C4-2B (cell line): ENCODE measurements around the gene NDUFA11.

Experiments
- ZFX ChIP-seq: fragments of 450-650 bp; IDR thresholded peaks from 2 replicates; pipeline ENCODE4 v1.6.1; 2017
- TF ChIP-seq, protein P1 (sequence below): fragments of 450-650 bp; conservative IDR thresholded peaks from 2 replicates; pipeline ENCODE4 v1.5.1; 2017; ENCODE audit warnings: mild to moderate bottlenecking

DNA sequence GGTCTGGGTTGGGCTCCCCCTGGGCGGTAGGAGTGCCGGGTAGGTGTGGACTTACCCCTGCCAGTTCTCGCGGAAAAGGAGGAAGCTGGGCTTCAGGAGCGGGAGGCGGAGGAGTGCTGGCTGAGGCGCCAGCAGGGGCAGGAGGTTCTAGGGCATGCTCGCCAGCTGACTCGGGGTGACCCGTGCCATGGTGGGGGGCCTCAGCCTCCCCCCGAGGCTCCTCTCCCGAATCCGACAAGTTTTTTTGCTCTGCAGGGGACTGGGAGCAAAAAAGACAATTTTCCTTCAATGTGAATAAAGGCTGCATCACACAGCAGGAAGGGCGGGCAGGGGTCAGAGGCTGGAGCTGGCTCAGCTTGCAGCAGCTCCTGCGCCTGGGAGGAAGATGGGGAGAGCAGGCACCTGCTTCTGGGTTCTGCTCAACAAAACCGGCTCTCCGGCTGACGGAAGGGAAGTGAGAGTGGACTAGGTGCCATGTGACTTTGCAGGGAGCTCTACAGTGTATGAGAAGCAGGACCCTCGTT, 47.8 kb upstream of the NDUFA11 start:
- TF ChIP-seq, protein P1, sequence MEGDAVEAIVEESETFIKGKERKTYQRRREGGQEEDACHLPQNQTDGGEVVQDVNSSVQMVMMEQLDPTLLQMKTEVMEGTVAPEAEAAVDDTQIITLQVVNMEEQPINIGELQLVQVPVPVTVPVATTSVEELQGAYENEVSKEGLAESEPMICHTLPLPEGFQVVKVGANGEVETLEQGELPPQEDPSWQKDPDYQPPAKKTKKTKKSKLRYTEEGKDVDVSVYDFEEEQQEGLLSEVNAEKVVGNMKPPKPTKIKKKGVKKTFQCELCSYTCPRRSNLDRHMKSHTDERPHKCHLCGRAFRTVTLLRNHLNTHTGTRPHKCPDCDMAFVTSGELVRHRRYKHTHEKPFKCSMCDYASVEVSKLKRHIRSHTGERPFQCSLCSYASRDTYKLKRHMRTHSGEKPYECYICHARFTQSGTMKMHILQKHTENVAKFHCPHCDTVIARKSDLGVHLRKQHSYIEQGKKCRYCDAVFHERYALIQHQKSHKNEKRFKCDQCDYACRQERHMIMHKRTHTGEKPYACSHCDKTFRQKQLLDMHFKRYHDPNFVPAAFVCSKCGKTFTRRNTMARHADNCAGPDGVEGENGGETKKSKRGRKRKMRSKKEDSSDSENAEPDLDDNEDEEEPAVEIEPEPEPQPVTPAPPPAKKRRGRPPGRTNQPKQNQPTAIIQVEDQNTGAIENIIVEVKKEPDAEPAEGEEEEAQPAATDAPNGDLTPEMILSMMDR = no peak
- TF ChIP-seq ZFX = no peak
